ENCODE measurements around the gene CBARP. TPM values are rescaled to one million over a fixed set of nuclear protein-coding genes. Genes with fewer than 3 reads are reported as not detected.
A peak's percentile ranks its signal among the peaks of the same experiment; 100 is the strongest.

The CBARP gene
- total and polyA plus RNA-seq, 9 of the 15 experiments (the other 6 are each of a cell fraction or from before 2014, with no cell fraction given) = 0.03 to 8.9 (median 1.2) TPM; not detected in 1

- ChIA-PET POLR2A (interaction anchor here (0.6 to 5.6 kb wide), 7 partner anchors 29 to 1285 kb away, joined by 3 to 90 read pairs (median 4); partner anchors contain the start of genes CIRBP and POLR2E), CTCF (ENCODE audit: low intra/inter-chr PET ratio) (interaction anchor here (1.0 to 4.8 kb wide), 4 partner anchors 18 to 319 kb away, joined by 3 to 29 read pairs (median 12); no protein-coding TSS in a partner anchor)
- ATAC-seq (peak; percentile 68), FAIRE-seq (peak; percentile 73), DNase-seq (ENCODE audit: extremely low read depth in 1 of 4, low spot score in 3 of 4) (peak; percentile 91 to 98 (median 94))
- Histone ChIP-seq H3K4me1 (replicated peaks in 1 of 2; ENCODE audit: control insufficient read depth in 2 of 2, insufficient read depth in 2 of 2, low read length in 2 of 2) (peaks cover 37 to 98% of the 10 kb centered on the region in 2 experiments), H3K9me3 (replicated peaks; ENCODE audit: control insufficient read depth, insufficient read depth, low read depth, low read length) (no peaks in the 10 kb centered on the region), H3K27ac (ENCODE audit: extremely low read depth, low read depth, low read length) (peak overlapping the region; percentile 92), H3K9ac (ENCODE audit: insufficient read depth in 1 of 2, low read depth in 2 of 2, low read length in 2 of 2) (peak overlapping the region; percentile 86 to 99), H3K4me2 (ENCODE audit: insufficient read depth, low read length) (peak overlapping the region; percentile 94), H3K27me3 (ENCODE audit: control insufficient read depth in 2 of 2, insufficient read depth in 2 of 2, low read length in 2 of 2) (no peaks in the 10 kb centered on the region), H3K36me3 (ENCODE audit: control insufficient read depth, insufficient read depth, low read length) (peaks cover 35% of the 10 kb centered on the region; the same call in 2 of the 3 replicates), H3K4me3 (peak overlapping the region; percentile 54), H4K20me1 (replicated peaks; ENCODE audit: control insufficient read depth, insufficient read depth, low read length) (0 out of 2 replicates have a peak, but pooled peaks cover 5% of the 10 kb centered on the region), H2AFZ (ENCODE audit: low read depth, low read length) (peak overlapping the region; percentile 96), H3K9me1 (ENCODE audit: control insufficient read depth, insufficient read depth, low read length) (peaks cover 4% of the 10 kb centered on the region), H3K79me2 (ENCODE audit: control insufficient read depth, insufficient read depth, low read length) (peaks cover 43% of the 10 kb centered on the region)
- in situ Hi-C loops (cut with MboI) = loop anchor here (5.0 to 25.0 kb wide), 2 partner anchors 318 to 478 kb away; partner anchors contain the start of gene MISP
- 3% methylated on average over 73 of the region's 84 CpGs for WGBS (ENCODE audit: insufficient coverage, low coverage, missing lambda C conversion rate)
- no TSS peak for BruUV-seq (replicated peaks)
- intact Hi-C loops (cut with micrococcal nuclease) = loop anchor here (1.0 to 5.0 kb wide), 3 partner anchors 127 to 378 kb away; no protein-coding TSS in a partner anchor
- TF ChIP-seq SMC3 (conservative IDR thresholded peaks at IDR 0.05; ENCODE audit: insufficient read depth, low read depth, low read length) (peak; percentile 85), MYC (IDR thresholded peaks at IDR 0.05; ENCODE audit: low read depth, low read length) (peak; percentile 79), MYC (CRISPR knock-in tag; IDR thresholded peaks at IDR 0.05; ENCODE audit: borderline replicate concordance, low read depth) (peak; percentile 86), PHF20 (IDR thresholded peaks at IDR 0.05; ENCODE audit: partially characterized antibody) (peak; percentile 39), PBX2 (CRISPR knock-in tag; IDR thresholded peaks at IDR 0.05; ENCODE audit: low read depth) (no peak), PBX2 (tag; conservative IDR thresholded peaks at IDR 0.05; ENCODE audit: low read depth) (no peak), CREB3 (tag; conservative IDR thresholded peaks at IDR 0.05; ENCODE audit: low read depth) (no peak), RFX5 (IDR thresholded peaks at IDR 0.05; ENCODE audit: low read depth, low read length) (peak; percentile 55; the same call in 1 of the 2 replicates), DPF2 (IDR thresholded peaks at IDR 0.05) (no peak; the same call in 1 of the 2 replicates), BDP1 (IDR thresholded peaks at IDR 0.05; ENCODE audit: insufficient read depth, insufficient read length) (no peak), ARID3B (CRISPR knock-in tag; IDR thresholded peaks at IDR 0.05; ENCODE audit: borderline replicate concordance) (0 out of 2 replicates have a peak, but pooled peaks have one; percentile 37), ZNF584 (CRISPR knock-in tag; IDR thresholded peaks at IDR 0.05; ENCODE audit: low read depth) (no peak), MEF2D (tag; conservative IDR thresholded peaks at IDR 0.05; ENCODE audit: low read depth) (no peak)
These were observed 2.3 kb upstream of the CBARP start for GRCh38 chr19:1239796-1240737.

All from K562 (cell line).